Activated CD8-positive, alpha-beta T cell treated with anti-CD3 and anti-CD28 coated beads for 36 hours (primary cell): ENCODE measurements around the gene GTF3C5. TPM values are rescaled to one million over a fixed set of nuclear protein-coding genes. Genes with fewer than 3 reads are reported as not detected.
"Not testable (repeated sequence)": the region's sequence is repeated elsewhere in the genome, so short reads cannot be mapped to it uniquely, and the experiment has no call there.

ENCODE experiments used
- ATAC-seq: fragments of 200-7000 bp; cut with Tn5 transposase; one replicate; pipeline ENCODE4 v1.10.0; 2021; ENCODE audit warnings: mild to moderate bottlenecking, moderate library complexity
- CTCF ChIA-PET: fragments of 350-600 bp; sonication (Branson Sonifier 250); formaldehyde crosslinking; loops from one replicate; lab custom pipeline; 2021; ENCODE audit warnings: antibody characterized with exemption; lab: Charles Lee
- POLR2A ChIA-PET: fragments of 350-600 bp; sonication (Branson Sonifier 250); formaldehyde crosslinking; loops from one replicate; lab custom pipeline; 2021; ENCODE audit warnings: antibody characterized with exemption; lab: Charles Lee
- DNase-seq: peaks from one replicate; pipeline ENCODE4 v3.0.0-alpha.2; 2020
- H3K27ac Mint-ChIP-seq: one replicate; pipeline ENCODE4 v1.8.0; 2021; ENCODE audit warnings: mild to moderate bottlenecking, mixed read lengths
- H3K27me3 Mint-ChIP-seq: one replicate; pipeline ENCODE4 v1.8.0; 2021; ENCODE audit warnings: mixed read lengths
- H3K36me3 Mint-ChIP-seq: one replicate; pipeline ENCODE4 v1.8.0; 2021; ENCODE audit warnings: low read depth, mixed read lengths
- H3K4me1 Mint-ChIP-seq: one replicate; pipeline ENCODE4 v1.8.0; 2021; ENCODE audit warnings: low read depth, mixed read lengths
- H3K4me3 Mint-ChIP-seq: one replicate; pipeline ENCODE4 v1.8.0; 2021; ENCODE audit warnings: mild to moderate bottlenecking, moderate library complexity, mixed read lengths
- H3K9me3 Mint-ChIP-seq: one replicate; pipeline ENCODE4 v1.8.0; 2021; ENCODE audit warnings: mixed read lengths
- CTCF ChIP-seq: fragments of 200-600 bp; IDR thresholded peaks from one replicate; pipeline ENCODE4 v1.8.0; 2022; ENCODE audit warnings: antibody characterized with exemption, mild to moderate bottlenecking
- intact Hi-C: fragments of 100-400 bp; cut with micrococcal nuclease; formaldehyde crosslinking; loops from one replicate; pipeline ENCODE4 v1.10.0; 2022
- total RNA-seq, 2 experiments: library from RNA; stranded (reverse); gene quantifications; one replicate each; pipeline ENCODE4 v1.2.3, GENCODE V29; 2021

The GTF3C5 gene
- total RNA-seq, 2 experiments from 2014 or later, result 87.6 to 95.3 TPM

DNA sequence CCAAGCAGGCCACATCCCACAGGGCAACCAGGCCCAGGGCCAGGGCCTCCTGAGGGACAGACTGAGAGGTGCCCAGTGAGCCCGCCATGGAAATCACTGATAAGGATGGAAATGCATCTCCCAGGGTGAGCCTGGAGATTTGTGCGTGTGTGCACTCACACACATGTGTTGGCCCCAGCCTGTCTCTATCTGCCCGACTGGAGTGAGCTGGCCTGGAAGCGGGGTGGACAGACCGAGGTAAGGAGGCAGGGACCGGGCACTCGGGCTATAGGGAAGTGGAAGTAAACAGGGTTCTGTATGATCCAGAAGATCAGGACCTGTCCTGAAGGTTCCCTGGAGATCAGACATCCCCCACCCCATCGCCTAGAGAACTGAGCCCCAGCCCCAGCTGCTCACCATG is 34.9 kb upstream of the GTF3C5 start:
- no peak for DNase-seq
- Mint-ChIP-seq H3K27ac (no peak overlapping the region), H3K4me1 (peaks cover 3% of the 10 kb centered on the region), H3K27me3 (peaks cover 13% of the 10 kb centered on the region), H3K36me3 (no peaks in the 10 kb centered on the region), H3K9me3 (no peaks in the 10 kb centered on the region), H3K4me3 (no peak overlapping the region)
- no peak for ATAC-seq
- TF ChIP-seq CTCF, result no peak
- intact Hi-C loops, result no loop called here
- POLR2A ChIA-PET, result no interaction called here
- CTCF ChIA-PET, result no interaction called here

- Mint-ChIP-seq H3K27me3 (peaks cover 13% of the 10 kb centered on the region), H3K4me3 (no peak overlapping the region), H3K9me3 (no peaks in the 10 kb centered on the region), H3K36me3 (no peaks in the 10 kb centered on the region), H3K27ac (no peak overlapping the region), H3K4me1 (peaks cover 3% of the 10 kb centered on the region)
- no peak for TF ChIP-seq CTCF
- intact Hi-C loops, result no loop called here
- ChIA-PET POLR2A (no interaction called here), CTCF (interaction anchor here (1.4 kb wide), 1 partner anchor 19 kb away, joined by 3 read pairs; no protein-coding TSS in a partner anchor)
- DNase-seq, result no peak
- ATAC-seq, result no peak
Observed at GRCh38 chr9:132996526-132996925, 34.3 kb upstream of the GTF3C5 start.

DNA sequence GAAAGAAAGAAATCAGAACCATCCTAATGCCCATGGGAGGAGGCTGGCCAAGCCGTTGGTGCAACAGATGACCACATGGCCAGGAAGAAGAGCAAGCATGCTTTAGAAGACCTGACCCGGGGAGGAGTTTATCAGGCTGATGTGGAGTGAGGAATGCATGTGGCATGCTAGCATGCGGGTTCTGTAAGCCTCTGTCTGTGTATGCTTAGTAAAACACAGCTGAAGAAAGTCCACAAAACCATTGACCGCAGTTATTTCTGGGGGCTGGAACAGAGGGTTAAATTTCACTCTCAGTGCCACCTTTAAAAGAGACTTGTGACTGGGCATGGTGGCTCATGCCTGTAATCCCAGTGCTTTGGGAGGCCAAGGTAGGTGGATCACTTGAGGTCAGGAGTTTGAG is 33.2 kb upstream of the GTF3C5 start:
- ChIA-PET CTCF (interaction anchor here (0.6 to 1.4 kb wide), 4 partner anchors 20 to 905 kb away, joined by 3 to 4 read pairs (median 4); no protein-coding TSS in a partner anchor), POLR2A (interaction anchor here (0.9 kb wide), 1 partner anchor 14 kb away, joined by 4 read pairs; no protein-coding TSS in a partner anchor)
- intact Hi-C loops, result no loop called here
- Mint-ChIP-seq H3K27me3 (peaks cover 12% of the 10 kb centered on the region), H3K9me3 (no peaks in the 10 kb centered on the region), H3K36me3 (no peaks in the 10 kb centered on the region), H3K27ac (no peak overlapping the region), H3K4me3 (no peak overlapping the region), H3K4me1 (peaks cover 3% of the 10 kb centered on the region)
- ATAC-seq (no peak), DNase-seq (no peak)
- no peak for TF ChIP-seq CTCF

DNA sequence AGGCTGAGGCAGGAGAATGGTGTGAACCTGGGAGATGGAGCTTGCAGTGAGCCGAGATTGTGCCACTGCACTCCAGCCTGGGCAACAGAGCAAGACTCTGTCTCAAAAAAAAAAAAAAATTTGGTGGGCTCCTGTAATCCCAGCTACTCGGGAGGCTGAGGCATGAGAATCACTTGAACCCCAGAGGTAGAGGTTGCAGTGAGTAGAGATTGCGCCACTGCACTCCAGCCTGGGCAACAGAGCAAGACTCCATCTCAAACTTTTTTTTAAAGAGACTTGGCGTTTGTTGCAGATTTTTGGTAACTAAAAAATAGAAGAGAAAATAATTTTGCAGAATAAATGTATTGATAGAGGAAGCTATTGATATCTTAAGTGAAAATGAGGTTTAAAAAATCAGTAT is 32.6 kb upstream of the GTF3C5 start:
- ATAC-seq, H3K27ac Mint-ChIP-seq, H3K36me3 Mint-ChIP-seq, H3K4me3 Mint-ChIP-seq, H3K9me3 Mint-ChIP-seq, DNase-seq, H3K4me1 Mint-ChIP-seq, intact Hi-C loops: not testable (repeated sequence)
- H3K27me3 Mint-ChIP-seq, result peaks cover 16% of the 10 kb centered on the region
- CTCF ChIA-PET, result interaction anchor here (0.7 to 1.2 kb wide), 3 partner anchors 20 to 905 kb away, joined by 3 to 4 read pairs (median 4); partner anchors contain the start of gene GFI1B
- POLR2A ChIA-PET, result interaction anchor here (0.9 kb wide), 1 partner anchor 14 kb away, joined by 4 read pairs; no protein-coding TSS in a partner anchor

DNA sequence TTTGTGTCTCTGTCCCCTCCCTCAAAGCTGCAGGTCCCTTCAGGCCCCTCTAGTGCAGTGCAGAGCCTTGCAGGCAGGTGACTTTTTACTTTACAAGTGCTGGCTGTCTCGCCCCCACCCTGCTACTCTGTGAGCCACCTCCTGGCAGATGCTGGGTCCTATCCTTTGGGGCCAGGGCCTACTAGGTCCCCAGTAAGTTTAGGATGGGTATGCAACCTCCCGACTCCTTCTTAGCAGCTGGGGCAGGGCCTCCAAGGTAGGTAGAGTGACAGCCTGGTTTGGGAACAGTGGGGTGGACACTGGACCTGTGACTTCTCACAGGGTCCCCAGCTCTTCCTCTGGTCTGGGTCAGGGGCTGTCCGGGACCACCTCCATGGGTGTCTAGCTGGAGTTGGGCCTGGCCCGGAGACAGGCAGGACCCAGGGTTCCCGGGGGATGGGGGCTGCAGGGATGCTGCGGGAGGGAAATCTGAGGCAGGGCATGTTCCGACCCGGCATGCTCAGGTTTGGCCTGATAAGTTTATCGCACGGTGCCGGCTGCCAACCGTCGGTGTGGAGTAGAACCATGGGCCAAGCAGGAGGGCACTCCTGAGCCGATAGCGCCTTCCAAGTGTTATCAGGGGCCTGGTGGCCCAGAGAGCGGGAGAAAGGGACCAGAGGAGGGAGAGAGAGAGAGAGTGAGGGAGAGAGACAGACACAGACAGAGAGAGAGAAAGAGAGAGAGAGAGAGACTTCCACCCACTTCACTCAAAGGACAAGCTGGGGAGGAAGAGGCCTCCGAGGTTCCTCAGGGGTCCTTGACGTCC is 31.8 kb upstream of the GTF3C5 start:
- Mint-ChIP-seq H3K36me3 (no peaks in the 10 kb centered on the region), H3K4me3 (no peak overlapping the region), H3K27ac (no peak overlapping the region), H3K27me3 (peaks cover 24% of the 10 kb centered on the region), H3K9me3 (no peaks in the 10 kb centered on the region), H3K4me1 (peaks cover 3% of the 10 kb centered on the region)
- no peak for TF ChIP-seq CTCF
- CTCF ChIA-PET, result interaction anchor here (1.2 kb wide), 1 partner anchor 21 kb away, joined by 4 read pairs; the partner anchor contains the start of gene GFI1B
- POLR2A ChIA-PET, result no interaction called here
- DNase-seq (no peak), ATAC-seq (no peak)
- intact Hi-C loops, result no loop called here
